Measurements from ENCODE around the gene ALX4. TPM values are rescaled to one million over a fixed set of nuclear protein-coding genes. Genes with fewer than 3 reads are reported as not detected.

ALX4 gene
- total and polyA plus RNA-seq, 2 donors from 2014 or later: 0.09 to 0.16 TPM

DNA sequence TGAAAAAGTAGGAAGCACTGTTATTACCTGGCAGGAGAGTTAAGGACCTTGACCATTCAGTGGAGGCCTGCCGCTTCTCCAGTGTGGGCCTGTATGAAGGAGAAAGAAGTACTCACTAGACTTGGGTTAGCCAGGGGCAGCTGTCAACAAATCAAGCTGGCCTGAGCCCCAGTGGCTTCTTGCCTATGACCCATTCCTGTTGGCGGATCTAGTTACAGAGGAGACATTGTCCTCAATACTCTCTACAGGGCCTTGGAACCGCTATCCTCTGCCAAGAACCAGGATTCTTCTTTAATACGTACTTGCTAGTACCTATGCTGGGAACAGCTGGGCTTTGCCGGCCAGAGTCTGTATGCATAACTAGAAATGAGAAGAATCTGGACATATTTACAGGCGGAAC, 68.1 kb downstream of the ALX4 start:
- Histone ChIP-seq H3K4me1 (ENCODE audit: control insufficient read depth in 2 of 3, insufficient read depth in 2 of 3, low read depth in 1 of 3, low read length in 3 of 3) (peaks cover 0 to 25% (median 17%) of the 10 kb centered on the region in 3 donors), H3K9me3 (ENCODE audit: control insufficient read depth in 2 of 3, insufficient read depth in 1 of 3, low read length in 3 of 3) (no peaks in the 10 kb centered on the region), H3K27ac (ENCODE audit: low read depth in 2 of 2, low read length in 2 of 2) (no peak overlapping the region), H3K27me3 (ENCODE audit: control insufficient read depth, insufficient read depth, low read length) (no peaks in the 10 kb centered on the region), H3K9ac (ENCODE audit: low read length in 3 of 3) (no peak overlapping the region), H3K36me3 (ENCODE audit: control insufficient read depth in 2 of 3, insufficient read depth in 3 of 3, low read length in 3 of 3) (peaks cover 0 to 4% (median 0%) of the 10 kb centered on the region in 3 donors), H3K4me3 (ENCODE audit: low read length in 3 of 3) (no peak overlapping the region)
- TF ChIP-seq, protein P1, sequence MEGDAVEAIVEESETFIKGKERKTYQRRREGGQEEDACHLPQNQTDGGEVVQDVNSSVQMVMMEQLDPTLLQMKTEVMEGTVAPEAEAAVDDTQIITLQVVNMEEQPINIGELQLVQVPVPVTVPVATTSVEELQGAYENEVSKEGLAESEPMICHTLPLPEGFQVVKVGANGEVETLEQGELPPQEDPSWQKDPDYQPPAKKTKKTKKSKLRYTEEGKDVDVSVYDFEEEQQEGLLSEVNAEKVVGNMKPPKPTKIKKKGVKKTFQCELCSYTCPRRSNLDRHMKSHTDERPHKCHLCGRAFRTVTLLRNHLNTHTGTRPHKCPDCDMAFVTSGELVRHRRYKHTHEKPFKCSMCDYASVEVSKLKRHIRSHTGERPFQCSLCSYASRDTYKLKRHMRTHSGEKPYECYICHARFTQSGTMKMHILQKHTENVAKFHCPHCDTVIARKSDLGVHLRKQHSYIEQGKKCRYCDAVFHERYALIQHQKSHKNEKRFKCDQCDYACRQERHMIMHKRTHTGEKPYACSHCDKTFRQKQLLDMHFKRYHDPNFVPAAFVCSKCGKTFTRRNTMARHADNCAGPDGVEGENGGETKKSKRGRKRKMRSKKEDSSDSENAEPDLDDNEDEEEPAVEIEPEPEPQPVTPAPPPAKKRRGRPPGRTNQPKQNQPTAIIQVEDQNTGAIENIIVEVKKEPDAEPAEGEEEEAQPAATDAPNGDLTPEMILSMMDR (IDR thresholded peaks at IDR 0.05; ENCODE audit: borderline replicate concordance, extremely low read depth, insufficient read depth): no peak
- FAIRE-seq (no peak), DNase-seq (no peak)
- intact Hi-C loops (cut with DNase I): no loop called here

DNA sequence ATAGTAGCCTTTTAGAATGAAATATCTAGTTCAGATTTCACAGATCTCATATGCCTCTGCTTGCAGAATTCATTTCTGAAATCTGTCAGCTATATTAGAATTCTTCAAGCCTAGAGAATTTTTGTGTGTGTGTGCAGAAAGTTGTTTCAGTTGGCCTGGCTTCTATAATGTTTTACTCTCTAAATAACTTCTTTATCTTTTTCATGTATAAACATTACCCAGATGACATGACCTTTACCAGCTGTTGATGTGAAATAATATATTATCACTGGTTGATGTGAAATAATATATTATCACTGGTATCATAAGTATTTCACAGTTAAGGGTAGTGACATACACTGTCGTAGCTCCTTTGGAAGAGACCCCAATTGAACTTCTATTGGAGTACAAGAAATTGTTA, 72.8 kb downstream of the ALX4 start:
- TF ChIP-seq, protein P1 (IDR thresholded peaks at IDR 0.05; ENCODE audit: borderline replicate concordance, extremely low read depth, insufficient read depth): no peak
- no peak for FAIRE-seq
- intact Hi-C loops (cut with DNase I): no loop called here

DNA sequence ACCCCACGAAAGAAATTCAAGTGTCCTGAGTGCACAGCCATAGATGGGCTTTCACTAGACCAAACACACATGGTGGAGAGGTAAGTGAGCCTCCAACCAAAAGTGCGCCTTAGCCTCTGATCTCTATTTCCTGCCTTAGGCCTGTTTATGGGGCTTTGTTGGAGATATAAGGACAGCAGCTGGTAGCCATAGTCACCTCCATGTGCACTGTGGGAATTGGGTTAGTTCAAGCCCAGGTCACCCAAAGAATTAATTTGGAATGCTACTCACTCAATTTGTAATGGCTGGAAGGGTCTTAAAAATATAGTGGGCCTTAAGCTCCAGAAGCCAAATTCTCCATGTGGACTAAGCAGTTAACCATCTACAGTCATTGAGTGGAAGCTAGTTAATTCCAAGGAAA, 73.6 kb downstream of the ALX4 start:
- Histone ChIP-seq H3K27me3 (ENCODE audit: control insufficient read depth, insufficient read depth, low read length) (no peaks in the 10 kb centered on the region), H3K4me1 (ENCODE audit: control insufficient read depth in 2 of 3, insufficient read depth in 2 of 3, low read depth in 1 of 3, low read length in 3 of 3) (no peaks in the 10 kb centered on the region), H3K27ac (ENCODE audit: low read depth in 2 of 2, low read length in 2 of 2) (no peak overlapping the region), H3K4me3 (ENCODE audit: low read length in 3 of 3) (no peak overlapping the region), H3K9me3 (ENCODE audit: control insufficient read depth in 2 of 3, insufficient read depth in 1 of 3, low read length in 3 of 3) (no peaks in the 10 kb centered on the region), H3K36me3 (ENCODE audit: control insufficient read depth in 2 of 3, insufficient read depth in 3 of 3, low read length in 3 of 3) (peaks cover 0 to 6% (median 0%) of the 10 kb centered on the region in 3 donors), H3K9ac (ENCODE audit: low read length in 3 of 3) (no peak overlapping the region)
- peak in 3 of 5 donors; percentile 23 to 82 (median 56) for DNase-seq
- FAIRE-seq: no peak
- intact Hi-C loops (cut with DNase I): no loop called here
- TF ChIP-seq, protein P1 (IDR thresholded peaks at IDR 0.05; ENCODE audit: borderline replicate concordance, extremely low read depth, insufficient read depth): no peak

More for the DNA sequence above, 72.8 kb downstream of the ALX4 start:
- H3K27me3 ChIP-seq (ENCODE audit: control insufficient read depth, insufficient read depth, low read length): no peaks in the 10 kb centered on the region
- H3K9me3 ChIP-seq (ENCODE audit: control insufficient read depth in 2 of 3, insufficient read depth in 1 of 3, low read length in 3 of 3): no peaks in the 10 kb centered on the region
- peaks cover 0 to 2% (median 0%) of the 10 kb centered on the region in 3 donors for H3K4me1 ChIP-seq (ENCODE audit: control insufficient read depth in 2 of 3, insufficient read depth in 2 of 3, low read depth in 1 of 3, low read length in 3 of 3)
- peaks cover 0 to 6% (median 0%) of the 10 kb centered on the region in 3 donors for H3K36me3 ChIP-seq (ENCODE audit: control insufficient read depth in 2 of 3, insufficient read depth in 3 of 3, low read length in 3 of 3)
- H3K27ac ChIP-seq (ENCODE audit: low read depth in 2 of 2, low read length in 2 of 2): no peak overlapping the region
- peak in 2 of 5 donors; percentile 20 to 21 for DNase-seq
- H3K4me3 ChIP-seq (ENCODE audit: low read length in 3 of 3): no peak overlapping the region
- no peak overlapping the region for H3K9ac ChIP-seq (ENCODE audit: low read length in 3 of 3)

DNA sequence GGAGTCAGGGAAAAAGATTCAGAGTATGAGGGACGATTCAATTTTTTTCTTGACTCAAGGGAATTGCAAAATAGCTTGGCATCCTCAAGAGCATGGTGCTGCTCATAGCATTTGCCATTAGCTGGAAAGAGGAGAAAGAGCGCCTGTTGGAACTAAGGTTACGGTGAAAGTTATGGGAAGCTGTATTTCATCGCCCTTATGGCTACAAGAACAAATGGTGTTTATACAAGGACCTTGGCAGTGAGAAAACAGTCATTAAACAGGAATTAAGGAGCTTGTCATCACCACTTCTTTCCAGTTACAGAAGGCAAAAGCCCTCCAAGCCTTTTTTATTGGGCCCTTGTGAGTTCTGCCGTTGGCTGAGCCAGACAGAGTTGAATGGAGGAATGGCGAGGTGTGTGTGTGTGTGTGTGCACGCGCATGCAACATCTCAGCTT, 74.2 kb downstream of the ALX4 start:
- TF ChIP-seq, protein P1 (IDR thresholded peaks at IDR 0.05; ENCODE audit: borderline replicate concordance, extremely low read depth, insufficient read depth): no peak
- intact Hi-C loops (cut with DNase I): no loop called here
- DNase-seq (peak in 3 of 5 donors; percentile 29 to 89 (median 69)), FAIRE-seq (no peak)
- no peaks in the 10 kb centered on the region for H3K9me3 ChIP-seq (ENCODE audit: control insufficient read depth in 2 of 3, insufficient read depth in 1 of 3, low read length in 3 of 3)
- H3K27me3 ChIP-seq (ENCODE audit: control insufficient read depth, insufficient read depth, low read length): no peaks in the 10 kb centered on the region
- H3K36me3 ChIP-seq (ENCODE audit: control insufficient read depth in 2 of 3, insufficient read depth in 3 of 3, low read length in 3 of 3): peaks cover 0 to 6% (median 0%) of the 10 kb centered on the region in 3 donors
- no peak overlapping the region for H3K4me3 ChIP-seq (ENCODE audit: low read length in 3 of 3)
- H3K9ac ChIP-seq (ENCODE audit: low read length in 3 of 3): no peak overlapping the region
- H3K4me1 ChIP-seq (ENCODE audit: control insufficient read depth in 2 of 3, insufficient read depth in 2 of 3, low read depth in 1 of 3, low read length in 3 of 3): no peaks in the 10 kb centered on the region
- H3K27ac ChIP-seq (ENCODE audit: low read depth in 2 of 2, low read length in 2 of 2): no peak overlapping the region
